Kidney (tissue), 14 donors: Measurements from ENCODE around the gene GPER1. TPM values are rescaled to one million over a fixed set of nuclear protein-coding genes. Genes with fewer than 3 reads are reported as not detected.

Source experiments
- DNase-seq, 5 donors: peaks; one replicate each; pipeline ENCODE4 v3.0.0-alpha.2; 2013 to 2020
- FAIRE-seq: peaks from 2 replicates; lab custom pipeline; 2012; peaks lifted over from hg19 to GRCh38; lab: Jason Lieb, UNC
- H3K27ac ChIP-seq, 2 donors: one replicate each; pipeline ENCODE4 v1.7.0; 2013; ENCODE audit warnings: low read depth in 2 of 2, low read length in 2 of 2, inconsistent platforms in 1 of 2
- H3K27me3 ChIP-seq: one replicate; pipeline ENCODE4 v1.7.1; 2013; ENCODE audit warnings: low read length, inconsistent platforms; ENCODE audit not compliant: control insufficient read depth, insufficient read depth
- H3K36me3 ChIP-seq, 3 donors: one replicate each; pipeline versions ENCODE4 v1.7.0 to v1.7.1; 2013; ENCODE audit warnings: low read length in 3 of 3, control low read depth in 1 of 3, inconsistent platforms in 1 of 3; ENCODE audit not compliant: insufficient read depth in 3 of 3, control insufficient read depth in 2 of 3
- H3K4me1 ChIP-seq, 3 donors: one replicate each; pipeline versions ENCODE4 v1.7.0 to v1.7.1; 2013; ENCODE audit warnings: low read length in 3 of 3, inconsistent platforms in 1 of 3, low read depth in 1 of 3; ENCODE audit not compliant: control insufficient read depth in 2 of 3, insufficient read depth in 2 of 3
- H3K4me3 ChIP-seq, 3 donors: one replicate each; pipeline versions ENCODE4 v1.7.0 to v1.8.1; 2013; ENCODE audit warnings: low read length in 3 of 3, control low read depth in 1 of 3, inconsistent platforms in 1 of 3
- H3K9ac ChIP-seq, 3 donors: one replicate each; pipeline versions ENCODE4 v1.7.0 to v1.7.1; 2013; ENCODE audit warnings: low read length in 3 of 3, control low read depth in 1 of 3, inconsistent platforms in 1 of 3
- H3K9me3 ChIP-seq, 3 donors: one replicate each; pipeline versions ENCODE4 v1.7.0 to v1.7.1; 2013; ENCODE audit warnings: low read length in 3 of 3, control low read depth in 1 of 3, inconsistent platforms in 1 of 3; ENCODE audit not compliant: control insufficient read depth in 2 of 3, insufficient read depth in 1 of 3
- intact Hi-C: fragments of 100-400 bp; cut with DNase I; formaldehyde crosslinking; loops from one replicate; pipeline ENCODE4 v1.11.1; 2022
- polyA plus RNA-seq: library from polyadenylated mRNA; stranded (reverse); fragments of 350-450 nt; fragmentation: Illumina TruSeq; extraction: RNeasy Lipid Tissue Mini Kit (QIAGEN cat#74804); gene quantifications from one replicate; pipeline ENCODE4 v1.2.3, GENCODE V29; 2014; ENCODE audit warnings: low read depth, low replicate concordance; ENCODE audit not compliant: insufficient read depth
- total RNA-seq: library from RNA; stranded (reverse); fragmentation: NEBNext Ultra II Directional; extraction: Animal tissue kit (Norgen Biotek cat#: 25700); gene quantifications from one replicate; pipeline ENCODE4 v1.2.1, GENCODE V29; 2021
- TF ChIP-seq, protein P1 (sequence below): IDR thresholded peaks from 3 replicates; pipeline ENCODE4 v1.5.1; 2012; ENCODE audit warnings: mild to moderate bottlenecking, moderate library complexity, borderline replicate concordance; ENCODE audit not compliant: insufficient read depth; ENCODE audit errors: extremely low read depth
- donor health status: control.
- donor health status: control.
- donor health status: control.
- donor health status: control.
- donor health status: control.
- donor health status: DM: yes; HTN: yes; CAD: no.
- donor health status: Normal renal cell carcinoma (clear cell type).

Gene GPER1
- total and polyA plus RNA-seq, 2 donors from 2014 or later, result 4.8 to 5.2 TPM

DNA sequence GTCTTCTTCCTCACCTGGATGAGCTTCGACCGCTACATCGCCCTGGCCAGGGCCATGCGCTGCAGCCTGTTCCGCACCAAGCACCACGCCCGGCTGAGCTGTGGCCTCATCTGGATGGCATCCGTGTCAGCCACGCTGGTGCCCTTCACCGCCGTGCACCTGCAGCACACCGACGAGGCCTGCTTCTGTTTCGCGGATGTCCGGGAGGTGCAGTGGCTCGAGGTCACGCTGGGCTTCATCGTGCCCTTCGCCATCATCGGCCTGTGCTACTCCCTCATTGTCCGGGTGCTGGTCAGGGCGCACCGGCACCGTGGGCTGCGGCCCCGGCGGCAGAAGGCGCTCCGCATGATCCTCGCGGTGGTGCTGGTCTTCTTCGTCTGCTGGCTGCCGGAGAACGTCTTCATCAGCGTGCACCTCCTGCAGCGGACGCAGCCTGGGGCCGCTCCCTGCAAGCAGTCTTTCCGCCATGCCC, 4.3 kb downstream of the GPER1 start:
- Histone ChIP-seq H3K4me1 (peaks cover 5 to 37% (median 32%) of the 10 kb centered on the region in 3 donors), H3K36me3 (no peaks in the 10 kb centered on the region), H3K9ac (no peak overlapping the region), H3K27ac (peak overlapping the region in 1 of 2 donors; percentile 32), H3K9me3 (no peaks in the 10 kb centered on the region), H3K27me3 (no peaks in the 10 kb centered on the region), H3K4me3 (no peak overlapping the region)
- intact Hi-C loops, result no loop called here
- TF ChIP-seq, protein P1, sequence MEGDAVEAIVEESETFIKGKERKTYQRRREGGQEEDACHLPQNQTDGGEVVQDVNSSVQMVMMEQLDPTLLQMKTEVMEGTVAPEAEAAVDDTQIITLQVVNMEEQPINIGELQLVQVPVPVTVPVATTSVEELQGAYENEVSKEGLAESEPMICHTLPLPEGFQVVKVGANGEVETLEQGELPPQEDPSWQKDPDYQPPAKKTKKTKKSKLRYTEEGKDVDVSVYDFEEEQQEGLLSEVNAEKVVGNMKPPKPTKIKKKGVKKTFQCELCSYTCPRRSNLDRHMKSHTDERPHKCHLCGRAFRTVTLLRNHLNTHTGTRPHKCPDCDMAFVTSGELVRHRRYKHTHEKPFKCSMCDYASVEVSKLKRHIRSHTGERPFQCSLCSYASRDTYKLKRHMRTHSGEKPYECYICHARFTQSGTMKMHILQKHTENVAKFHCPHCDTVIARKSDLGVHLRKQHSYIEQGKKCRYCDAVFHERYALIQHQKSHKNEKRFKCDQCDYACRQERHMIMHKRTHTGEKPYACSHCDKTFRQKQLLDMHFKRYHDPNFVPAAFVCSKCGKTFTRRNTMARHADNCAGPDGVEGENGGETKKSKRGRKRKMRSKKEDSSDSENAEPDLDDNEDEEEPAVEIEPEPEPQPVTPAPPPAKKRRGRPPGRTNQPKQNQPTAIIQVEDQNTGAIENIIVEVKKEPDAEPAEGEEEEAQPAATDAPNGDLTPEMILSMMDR, result no peak
- DNase-seq (peak in 1 of 5 donors; percentile 75), FAIRE-seq (no peak)

DNA sequence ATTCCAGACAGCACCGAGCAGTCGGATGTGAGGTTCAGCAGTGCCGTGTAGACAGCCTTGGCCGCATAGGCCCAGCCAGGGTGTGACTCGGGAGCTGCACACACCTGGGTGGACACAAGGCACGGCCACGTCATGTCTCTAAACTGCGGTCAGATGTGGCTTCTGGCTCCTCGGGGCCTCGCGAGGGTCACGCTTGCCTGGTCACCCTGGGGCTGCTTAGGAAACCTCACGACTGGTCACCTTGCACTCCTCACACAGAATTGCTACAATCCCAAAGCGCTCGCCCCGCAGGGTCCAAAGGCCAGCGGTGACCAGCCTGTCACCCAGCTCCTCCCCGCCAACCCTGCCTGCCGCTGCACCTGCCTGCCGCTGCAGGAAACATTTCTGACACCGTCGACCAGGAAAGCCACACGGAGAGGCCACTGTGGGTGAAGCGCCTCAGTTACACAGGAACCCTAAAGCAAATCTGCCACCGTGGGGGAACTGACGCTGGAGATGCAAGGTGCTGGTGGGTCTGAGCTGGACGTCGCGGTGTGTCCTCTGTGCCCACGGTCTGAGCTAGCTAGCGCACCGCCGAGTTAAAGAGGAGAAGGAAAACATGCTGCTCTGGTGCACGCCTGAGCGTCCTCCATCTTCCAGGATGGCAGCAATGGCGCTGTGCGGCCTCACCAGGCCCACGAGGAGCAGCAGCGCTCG, 5.0 kb downstream of the GPER1 start:
- H3K4me1 ChIP-seq, result peaks cover 2 to 36% (median 29%) of the 10 kb centered on the region in 3 donors
- H3K4me3 ChIP-seq, result no peak overlapping the region
- H3K27ac ChIP-seq, result peak overlapping the region in 1 of 2 donors; percentile 32
- H3K9me3 ChIP-seq, result no peaks in the 10 kb centered on the region
- FAIRE-seq, result no peak
- no peaks in the 10 kb centered on the region for H3K36me3 ChIP-seq
- no peak overlapping the region for H3K9ac ChIP-seq
- intact Hi-C loops, result no loop called here
- TF ChIP-seq, protein P1, result no peak
- H3K27me3 ChIP-seq, result no peaks in the 10 kb centered on the region
- peak; percentile 66 to 94 (median 79) for DNase-seq

DNA sequence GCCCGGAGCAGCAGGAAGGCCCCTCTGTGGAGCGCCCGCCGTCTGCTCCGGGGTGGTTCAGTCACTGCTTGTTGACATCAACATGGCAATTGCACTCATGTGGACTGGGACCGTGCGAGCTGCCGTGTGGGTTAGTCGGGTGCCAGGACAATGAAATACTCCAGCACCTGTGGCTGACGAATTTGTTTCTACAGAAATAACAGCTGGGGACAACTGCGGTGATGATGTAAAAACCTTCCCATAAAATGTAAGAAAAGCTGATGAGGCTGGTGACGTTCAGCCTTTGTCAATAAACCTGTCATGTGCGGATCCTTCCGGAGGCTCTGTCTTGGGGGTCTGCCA, 5.6 kb downstream of the GPER1 start:
- DNase-seq (peak in 1 of 5 donors; percentile 79), FAIRE-seq (no peak)
- no peaks in the 10 kb centered on the region for H3K36me3 ChIP-seq
- peak overlapping the region in 1 of 2 donors; percentile 22 for H3K27ac ChIP-seq
- intact Hi-C loops, result no loop called here
- H3K9ac ChIP-seq, result no peak overlapping the region
- H3K4me1 ChIP-seq, result peaks cover 2 to 32% (median 24%) of the 10 kb centered on the region in 3 donors
- H3K27me3 ChIP-seq, result no peaks in the 10 kb centered on the region
- H3K4me3 ChIP-seq, result no peak overlapping the region
- H3K9me3 ChIP-seq, result no peaks in the 10 kb centered on the region
- TF ChIP-seq, protein P1, result no peak
